HUES6 (cell line): ENCODE data around the gene ELP4.

ENCODE experiments used
- H3K27ac ChIP-seq: 2 replicates; pipeline ENCODE4 v1.7.0; 2013; ENCODE audit warnings: low read depth, mild to moderate bottlenecking, low read length, inconsistent platforms
- H3K27me3 ChIP-seq: 2 replicates; pipeline ENCODE4 v1.6.1; 2013; ENCODE audit warnings: low read length; ENCODE audit not compliant: control insufficient read depth, insufficient read depth
- H3K36me3 ChIP-seq: 2 replicates; pipeline ENCODE4 v1.6.1; 2013; ENCODE audit warnings: low read length; ENCODE audit not compliant: control insufficient read depth, insufficient read depth
- H3K4me1 ChIP-seq: 2 replicates; pipeline ENCODE4 v1.6.1; 2013; ENCODE audit warnings: low read length; ENCODE audit not compliant: control insufficient read depth, insufficient read depth
- H3K4me3 ChIP-seq: 2 replicates; pipeline ENCODE4 v1.5.1; 2013; ENCODE audit warnings: low read depth, low read length
- H3K9ac ChIP-seq: one replicate; pipeline ENCODE4 v1.6.1; 2013; ENCODE audit warnings: mild to moderate bottlenecking, low read length
- H3K9me3 ChIP-seq: 2 replicates; pipeline ENCODE4 v1.6.1; 2013; ENCODE audit warnings: low read depth, low read length; ENCODE audit not compliant: control insufficient read depth, insufficient read depth

Gene ELP4, protein sequence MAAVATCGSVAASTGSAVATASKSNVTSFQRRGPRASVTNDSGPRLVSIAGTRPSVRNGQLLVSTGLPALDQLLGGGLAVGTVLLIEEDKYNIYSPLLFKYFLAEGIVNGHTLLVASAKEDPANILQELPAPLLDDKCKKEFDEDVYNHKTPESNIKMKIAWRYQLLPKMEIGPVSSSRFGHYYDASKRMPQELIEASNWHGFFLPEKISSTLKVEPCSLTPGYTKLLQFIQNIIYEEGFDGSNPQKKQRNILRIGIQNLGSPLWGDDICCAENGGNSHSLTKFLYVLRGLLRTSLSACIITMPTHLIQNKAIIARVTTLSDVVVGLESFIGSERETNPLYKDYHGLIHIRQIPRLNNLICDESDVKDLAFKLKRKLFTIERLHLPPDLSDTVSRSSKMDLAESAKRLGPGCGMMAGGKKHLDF

DNA sequence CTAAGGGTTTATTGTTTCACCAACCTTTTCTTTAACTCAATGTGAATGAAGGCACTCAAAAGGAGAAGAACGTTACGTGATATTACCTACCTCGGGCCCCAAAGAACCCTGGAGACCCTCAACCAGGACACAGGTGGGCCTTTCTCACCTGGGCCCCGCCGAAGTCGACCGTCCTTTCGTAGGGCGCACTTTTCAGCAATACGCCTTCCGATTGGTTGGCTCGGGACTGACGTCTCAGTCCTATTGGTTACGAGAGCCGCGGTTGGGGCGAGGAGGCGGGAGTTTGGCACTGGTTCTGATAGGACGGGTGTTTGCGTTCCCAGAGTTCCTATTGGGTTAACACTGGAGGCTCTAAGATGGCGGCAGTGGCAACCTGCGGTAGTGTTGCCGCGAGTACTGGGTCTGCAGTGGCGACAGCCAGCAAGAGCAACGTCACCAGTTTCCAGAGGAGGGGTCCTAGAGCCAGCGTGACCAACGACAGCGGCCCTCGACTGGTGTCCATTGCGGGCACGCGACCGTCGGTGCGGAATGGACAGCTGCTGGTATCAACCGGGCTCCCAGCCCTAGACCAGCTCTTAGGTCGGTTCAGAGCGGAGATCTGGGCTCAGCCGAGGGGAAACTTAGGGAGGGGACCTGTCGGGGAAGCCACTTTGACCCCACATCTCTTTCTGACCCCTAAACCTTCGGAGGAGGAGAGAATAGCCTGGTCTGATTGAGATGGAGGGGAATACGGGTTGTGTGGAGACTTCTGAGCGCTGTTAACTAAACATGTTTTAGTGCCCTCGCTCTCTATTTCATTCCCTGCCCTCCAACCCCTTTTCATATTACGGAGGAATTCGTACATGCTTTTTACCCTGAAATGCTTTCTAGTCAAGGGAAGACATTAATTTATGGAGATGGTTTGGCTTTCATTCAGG is at the start of gene ELP4, which contains the start of gene IMMP1L:
Gene ELP4, plus strand, starts transcription at position 339 of the 917 bp plus-strand sequence. Its CDS starts 18 bp downstream, at position 357.
Gene IMMP1L, minus strand, starts transcription at position 194 of the 917 bp plus-strand sequence. CDS start 46,346 bp downstream, outside the sequence.
- Histone ChIP-seq H3K4me3 (peak within 1 kb of the TSS; percentile 83), H3K9me3 (no peaks in the 10 kb centered on the region), H3K27ac (0 out of 2 replicates have a peak within 1 kb of the TSS, but pooled peaks have one; percentile 5), H3K4me1 (peaks cover 9% of the 10 kb centered on the region; the same call in 1 of the 2 replicates), H3K9ac (peak within 1 kb of the TSS; percentile 82), H3K36me3 (peaks cover 9% of the 10 kb centered on the region), H3K27me3 (no peaks in the 10 kb centered on the region)

DNA sequence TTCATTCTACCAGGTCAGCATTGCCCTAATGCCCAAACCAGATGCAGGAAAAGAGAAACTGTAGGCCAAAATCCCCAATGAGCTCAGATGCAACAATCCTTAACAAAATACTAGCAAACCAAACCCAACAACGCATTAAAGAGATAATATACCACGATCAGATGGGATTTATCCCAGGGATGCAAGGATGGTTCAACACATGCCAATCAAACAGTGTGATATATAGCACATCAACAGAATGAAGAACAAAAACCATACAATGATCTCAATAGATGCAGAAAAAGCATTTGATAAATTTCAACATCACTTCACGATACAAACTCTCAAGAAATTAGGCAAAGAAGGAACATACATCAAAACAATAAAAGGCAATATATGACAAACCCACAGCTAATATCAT is 45.1 kb upstream of the ELP4 start:
- H3K27me3 ChIP-seq: no peaks in the 10 kb centered on the region
- no peak overlapping the region for H3K9ac ChIP-seq
- no peak overlapping the region for H3K4me3 ChIP-seq
- no peaks in the 10 kb centered on the region; the same call in 1 of the 2 replicates for H3K36me3 ChIP-seq
- H3K27ac ChIP-seq: no peak overlapping the region
- H3K4me1 ChIP-seq: no peaks in the 10 kb centered on the region
- peaks cover 4% of the 10 kb centered on the region; the same call in 1 of the 2 replicates for H3K9me3 ChIP-seq

DNA sequence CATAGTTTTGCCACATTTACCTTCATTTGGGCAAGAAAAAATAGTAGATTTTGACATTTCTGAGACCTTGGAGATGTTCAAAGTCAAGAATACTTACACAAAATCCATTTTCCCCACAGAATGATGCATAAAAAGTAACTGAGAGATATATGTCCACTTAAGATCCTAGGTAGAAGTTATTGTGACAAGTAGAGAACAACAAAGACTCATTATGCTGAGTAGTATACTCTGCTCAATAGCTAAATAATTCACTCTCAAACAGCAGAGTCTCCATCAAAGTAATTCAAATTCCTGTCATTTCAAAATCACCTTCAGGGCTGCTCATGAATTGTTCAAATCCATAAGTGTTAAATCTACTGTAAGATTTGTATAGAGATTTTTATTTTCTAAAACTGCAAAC is 35.5 kb upstream of the ELP4 start:
- Histone ChIP-seq H3K27me3 (no peaks in the 10 kb centered on the region), H3K9me3 (no peaks in the 10 kb centered on the region), H3K4me1 (no peaks in the 10 kb centered on the region), H3K4me3 (no peak overlapping the region), H3K9ac (no peak overlapping the region), H3K36me3 (no peaks in the 10 kb centered on the region), H3K27ac (no peak overlapping the region)

DNA sequence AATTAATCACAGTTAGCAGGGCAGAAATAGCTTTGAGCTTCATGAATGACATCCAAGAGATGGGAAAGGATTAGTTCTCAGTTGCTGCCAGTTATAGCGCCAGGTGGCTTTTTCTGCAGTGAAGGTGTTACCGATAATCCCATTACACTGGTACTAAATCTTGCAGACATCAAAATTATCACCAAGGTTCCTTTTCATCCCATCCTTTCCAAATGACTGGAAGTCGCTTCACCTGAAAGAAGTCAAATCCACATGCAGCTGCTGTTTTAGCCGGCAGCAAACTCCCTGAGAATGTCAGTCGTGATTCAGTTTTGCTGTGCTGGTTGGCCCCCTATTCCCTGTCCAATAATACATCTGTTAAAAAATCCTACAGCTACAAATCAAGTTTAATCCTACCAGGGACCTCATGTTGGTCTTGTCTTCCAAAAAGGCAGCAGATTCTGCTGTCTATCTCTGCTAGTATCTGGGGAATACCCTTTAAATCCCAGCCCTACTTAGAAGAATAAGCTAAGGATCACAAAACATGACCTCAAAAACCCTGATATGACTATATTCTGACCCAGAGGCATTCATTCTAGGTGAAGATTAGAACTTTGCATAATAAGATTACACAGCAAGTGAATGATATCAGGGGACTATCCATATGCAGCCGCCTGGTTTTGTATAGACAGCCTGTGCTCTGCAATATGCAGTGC is 31.9 kb upstream of the ELP4 start:
- no peaks in the 10 kb centered on the region for H3K4me1 ChIP-seq
- no peak overlapping the region for H3K9ac ChIP-seq
- no peaks in the 10 kb centered on the region for H3K36me3 ChIP-seq

DNA sequence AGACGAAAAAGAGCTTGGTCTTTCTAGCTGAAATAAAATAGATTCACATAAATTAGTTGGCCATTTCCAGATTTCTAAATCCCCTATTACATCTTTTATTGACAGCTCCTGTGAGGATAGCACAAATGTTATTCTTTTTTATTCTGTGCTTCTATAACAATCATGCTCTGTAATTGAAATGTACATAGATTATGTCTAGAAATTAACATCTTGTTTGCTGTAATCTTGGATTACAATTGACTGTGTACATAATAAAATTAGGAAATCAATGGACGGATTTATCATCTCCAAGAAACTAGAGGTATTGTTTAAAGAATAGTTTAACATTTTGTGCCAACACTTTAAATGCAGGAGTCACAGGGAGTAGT is 31.4 kb upstream of the ELP4 start:
- Histone ChIP-seq H3K27me3 (no peaks in the 10 kb centered on the region), H3K4me3 (no peak overlapping the region), H3K36me3 (no peaks in the 10 kb centered on the region), H3K9ac (no peak overlapping the region), H3K27ac (no peak overlapping the region), H3K4me1 (no peaks in the 10 kb centered on the region), H3K9me3 (no peaks in the 10 kb centered on the region)

More for the DNA sequence above, 31.9 kb upstream of the ELP4 start:
- H3K27me3 ChIP-seq: no peaks in the 10 kb centered on the region
- H3K27ac ChIP-seq: no peak overlapping the region
- no peak overlapping the region for H3K4me3 ChIP-seq
- no peaks in the 10 kb centered on the region for H3K9me3 ChIP-seq

DNA sequence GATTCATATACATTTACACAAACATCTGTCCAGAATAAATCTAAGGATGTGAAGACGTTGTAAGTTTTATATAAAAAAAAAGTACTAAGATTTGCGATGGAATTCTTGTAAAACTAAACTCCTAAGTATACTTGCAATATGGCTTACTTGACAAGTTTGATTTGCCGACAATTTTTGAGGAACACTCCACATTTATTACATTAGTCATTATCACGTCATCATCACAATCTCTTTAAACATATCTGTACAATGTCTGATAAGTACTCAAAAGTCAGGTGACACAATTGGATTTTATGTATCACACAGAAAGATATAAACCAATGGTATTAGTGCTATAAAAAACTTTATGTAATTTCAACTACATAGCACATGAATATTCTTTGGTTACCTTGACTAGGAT is 30.5 kb upstream of the ELP4 start:
- no peak overlapping the region for H3K27ac ChIP-seq
- no peaks in the 10 kb centered on the region for H3K4me1 ChIP-seq
- no peaks in the 10 kb centered on the region for H3K36me3 ChIP-seq
- H3K27me3 ChIP-seq: no peaks in the 10 kb centered on the region
- no peaks in the 10 kb centered on the region for H3K9me3 ChIP-seq
- no peak overlapping the region for H3K4me3 ChIP-seq
- H3K9ac ChIP-seq: no peak overlapping the region

DNA sequence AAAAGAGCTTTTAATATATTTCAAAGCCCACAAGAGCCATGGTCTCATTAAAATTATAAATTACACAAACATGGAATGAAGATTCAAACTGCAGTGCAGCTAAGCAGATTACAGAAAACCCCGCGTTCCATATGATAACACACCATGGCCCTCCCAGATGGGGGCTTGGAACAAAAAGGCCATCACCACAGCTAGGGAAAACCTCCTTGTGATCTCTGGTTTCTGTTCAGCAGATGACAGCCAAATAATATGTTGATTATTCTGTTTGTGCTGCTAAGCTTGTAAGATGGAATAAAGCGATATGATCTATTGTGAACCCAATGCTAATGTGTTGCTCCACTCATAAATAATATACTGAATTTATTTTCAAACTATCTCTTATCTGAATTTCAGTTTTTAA is 28.6 kb upstream of the ELP4 start:
- H3K9me3 ChIP-seq: no peaks in the 10 kb centered on the region
- H3K4me1 ChIP-seq: peaks cover 14% of the 10 kb centered on the region
- no peaks in the 10 kb centered on the region for H3K36me3 ChIP-seq
- H3K9ac ChIP-seq: no peak overlapping the region
- no peaks in the 10 kb centered on the region for H3K27me3 ChIP-seq
- no peak overlapping the region for H3K4me3 ChIP-seq
- H3K27ac ChIP-seq: no peak overlapping the region

DNA sequence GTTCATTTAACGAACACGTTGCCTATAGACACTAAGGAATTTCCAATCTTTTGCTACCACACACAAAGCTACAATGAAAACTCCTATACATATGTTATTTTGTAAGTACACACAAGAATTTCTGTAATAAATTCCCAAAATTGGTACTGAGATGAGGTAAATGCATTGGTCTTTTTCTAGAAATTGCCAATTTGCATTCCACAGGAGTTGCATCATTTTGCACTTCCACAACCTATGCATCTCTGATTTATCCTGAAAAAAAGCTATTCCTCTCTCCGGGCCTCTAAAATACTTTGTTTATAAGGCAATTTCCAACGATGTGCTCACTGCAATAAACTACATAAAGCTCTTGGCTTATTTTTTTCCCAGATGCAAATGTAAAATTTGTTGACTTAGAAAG is 25.1 kb upstream of the ELP4 start:
- Histone ChIP-seq H3K9me3 (no peaks in the 10 kb centered on the region), H3K9ac (no peak overlapping the region), H3K4me1 (peaks cover 16% of the 10 kb centered on the region), H3K27me3 (no peaks in the 10 kb centered on the region), H3K27ac (peak overlapping the region; percentile 65; the same call in 1 of the 2 replicates), H3K4me3 (no peak overlapping the region), H3K36me3 (no peaks in the 10 kb centered on the region)

DNA sequence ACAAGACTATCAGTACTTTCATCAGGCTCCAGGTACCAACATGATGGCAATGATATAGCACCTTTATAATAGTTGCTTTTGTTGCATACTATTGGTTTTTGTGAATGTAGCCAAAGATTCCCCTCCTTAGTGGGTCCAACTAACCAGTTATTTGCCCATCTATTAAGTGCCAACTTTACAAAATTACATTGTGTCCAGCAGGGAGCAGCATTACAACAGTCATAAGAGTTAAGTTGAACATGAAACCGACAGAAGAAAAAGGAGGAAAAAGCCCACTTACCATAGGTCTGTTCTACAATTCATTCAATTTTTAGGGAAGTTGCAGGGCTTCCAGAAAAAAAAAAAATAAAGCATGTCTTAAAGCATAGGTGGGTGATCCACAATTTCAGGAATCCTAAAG is 21.7 kb upstream of the ELP4 start:
- Histone ChIP-seq H3K4me1 (peaks cover 23% of the 10 kb centered on the region), H3K9ac (no peak overlapping the region), H3K36me3 (no peaks in the 10 kb centered on the region), H3K4me3 (no peak overlapping the region), H3K9me3 (no peaks in the 10 kb centered on the region), H3K27me3 (no peaks in the 10 kb centered on the region), H3K27ac (no peak overlapping the region)

DNA sequence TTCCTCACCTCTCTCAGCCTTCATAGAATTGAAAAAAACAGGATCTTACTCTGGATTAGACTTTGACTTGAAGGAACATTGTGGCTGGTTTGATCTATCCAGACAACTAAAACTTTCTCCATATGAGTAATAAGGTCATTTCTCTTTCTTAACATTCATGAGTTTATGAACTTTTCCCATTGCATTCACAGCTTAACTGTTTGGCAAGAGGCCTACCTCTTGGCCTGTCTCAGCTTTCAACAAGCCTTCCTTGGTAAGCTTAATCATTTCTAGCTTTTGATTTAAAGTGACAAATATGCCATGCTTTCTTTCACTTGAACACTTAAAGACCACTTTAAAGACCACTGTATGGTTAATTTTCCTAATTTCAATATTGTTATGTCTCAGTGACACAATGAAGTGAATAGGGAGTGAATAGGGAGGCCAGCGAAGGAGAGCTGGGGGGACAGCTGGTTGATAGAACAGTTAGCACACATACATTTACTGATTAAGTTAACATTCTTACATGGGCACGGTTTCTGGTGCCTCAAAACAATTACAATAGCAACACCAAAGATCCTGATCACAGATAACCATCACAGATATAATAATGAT is 17.1 kb upstream of the ELP4 start:
- peaks cover 14% of the 10 kb centered on the region for H3K9me3 ChIP-seq
- H3K4me1 ChIP-seq: peaks cover 6% of the 10 kb centered on the region; the same call in 1 of the 2 replicates
- no peak overlapping the region for H3K9ac ChIP-seq
- H3K27me3 ChIP-seq: no peaks in the 10 kb centered on the region
- H3K27ac ChIP-seq: no peak overlapping the region
- H3K4me3 ChIP-seq: no peak overlapping the region
- H3K36me3 ChIP-seq: peaks cover 20% of the 10 kb centered on the region
